Measurements from ENCODE around the gene RIBC2.
"Not testable (repeated sequence)": the region's sequence is repeated elsewhere in the genome, so short reads cannot be mapped to it uniquely, and the experiment has no call there.

Gene RIBC2

DNA sequence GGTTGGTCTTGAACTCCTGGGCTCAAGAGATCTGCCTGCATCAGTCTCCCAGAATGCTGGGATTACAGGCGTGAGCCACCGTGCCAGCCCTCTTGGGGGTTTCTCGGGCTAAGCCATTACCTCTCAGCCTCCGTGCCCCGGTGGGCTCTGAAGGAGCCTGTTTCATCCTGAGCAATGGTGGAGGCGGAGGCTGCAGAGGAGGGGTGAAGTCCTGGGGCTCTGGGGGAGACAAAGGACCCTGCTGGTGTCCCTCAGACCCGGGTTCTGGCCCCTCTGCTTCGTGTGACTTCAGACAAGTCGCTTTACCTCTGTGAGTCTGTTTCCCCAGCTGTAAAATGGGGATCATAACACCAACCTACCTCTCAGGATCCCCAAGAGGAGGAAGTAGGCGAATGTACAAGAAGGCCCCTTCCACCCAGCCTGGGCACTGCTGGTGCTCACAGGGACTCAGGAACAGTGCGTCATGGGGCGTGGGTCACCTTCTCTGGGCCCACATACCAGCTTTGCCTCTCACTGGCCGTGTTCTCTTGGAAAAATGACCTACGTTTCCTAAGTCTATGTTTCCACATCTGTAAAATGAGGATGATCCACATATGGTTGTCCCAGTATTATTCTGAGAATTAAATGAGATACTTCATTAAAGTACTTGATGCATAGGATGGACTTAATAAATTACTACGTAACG, 36.8 kb downstream of the RIBC2 start:
- DNase-seq: no peak

GRCh38 chr22:45450921-45451651, 37.6 kb downstream of the RIBC2 start:
- no peak for DNase-seq

GRCh38 chr22:45451972-45452371, 38.5 kb downstream of the RIBC2 start:
- no peak for DNase-seq

DNA sequence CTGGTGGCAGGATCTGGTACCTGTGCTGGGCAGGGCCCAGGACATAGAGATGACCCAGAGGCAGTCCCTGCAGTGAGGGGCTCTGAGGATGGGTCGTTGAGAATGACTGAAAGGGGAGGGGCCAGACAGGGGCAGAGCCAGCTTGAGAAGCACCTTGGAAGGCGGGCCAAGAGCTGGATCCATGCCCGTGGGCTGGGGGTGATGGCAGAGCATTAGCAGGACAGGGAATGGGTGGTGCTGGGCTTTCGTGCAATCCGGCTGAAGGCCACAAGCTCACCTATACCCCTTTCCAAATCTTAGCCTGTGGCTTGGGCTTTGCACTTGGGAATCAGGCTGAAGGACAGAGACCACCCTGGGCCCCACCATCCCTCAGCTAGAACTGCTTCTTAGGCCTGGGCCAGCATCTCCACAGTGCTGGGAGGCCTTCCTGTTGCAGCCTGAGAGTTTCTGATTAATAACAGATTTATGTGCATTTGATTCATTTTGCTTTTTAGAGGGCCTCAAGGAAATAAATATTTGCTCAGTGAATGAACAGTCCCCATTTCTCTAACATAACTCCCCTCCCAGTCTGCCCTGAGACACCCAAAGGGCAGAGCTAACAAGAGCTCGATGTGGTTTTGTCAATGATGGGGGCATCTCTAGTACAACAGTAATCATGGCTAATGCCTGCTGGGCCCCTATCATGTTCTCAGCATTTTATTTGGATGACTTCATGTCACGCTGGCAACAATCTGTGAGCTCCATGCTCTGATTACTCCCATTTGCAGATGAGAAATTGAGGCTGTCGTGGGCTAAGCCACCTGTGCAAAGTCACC, 39.3 kb downstream of the RIBC2 start:
- no peak for DNase-seq

GRCh38 chr22:45453764-45454163, 40.3 kb downstream of the RIBC2 start:
- no peak for DNase-seq

- DNase-seq: no peak
Measured at GRCh38 chr22:45454275-45454674, 40.8 kb downstream of the RIBC2 start.

GRCh38 chr22:45455212-45455611, 41.7 kb downstream of the RIBC2 start:
- DNase-seq: no peak

GRCh38 chr22:45455621-45456020, 42.1 kb downstream of the RIBC2 start:
- DNase-seq: no peak

DNA sequence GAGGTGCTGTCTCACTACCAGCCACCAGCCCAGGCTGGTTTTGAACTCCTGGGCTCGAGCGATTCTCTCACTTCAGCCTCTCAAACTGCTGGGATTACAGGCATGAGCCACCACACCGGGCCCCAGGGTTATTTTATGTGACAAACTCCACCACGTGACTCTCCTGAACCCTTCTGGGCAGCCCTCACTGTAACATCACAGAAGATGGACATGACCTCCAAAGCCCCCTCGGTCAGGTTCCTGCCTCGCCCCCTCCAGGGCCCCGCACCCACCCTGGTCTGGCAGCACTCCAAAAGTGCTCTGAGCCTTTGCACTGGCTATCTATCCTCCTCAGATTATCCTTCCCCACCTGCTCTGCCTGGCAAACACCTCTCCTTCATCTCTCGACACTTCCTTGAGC, 43.3 kb downstream of the RIBC2 start:
- DNase-seq: no peak

- DNase-seq: no peak
Measured at GRCh38 chr22:45458532-45458931, 45.0 kb downstream of the RIBC2 start.

DNA sequence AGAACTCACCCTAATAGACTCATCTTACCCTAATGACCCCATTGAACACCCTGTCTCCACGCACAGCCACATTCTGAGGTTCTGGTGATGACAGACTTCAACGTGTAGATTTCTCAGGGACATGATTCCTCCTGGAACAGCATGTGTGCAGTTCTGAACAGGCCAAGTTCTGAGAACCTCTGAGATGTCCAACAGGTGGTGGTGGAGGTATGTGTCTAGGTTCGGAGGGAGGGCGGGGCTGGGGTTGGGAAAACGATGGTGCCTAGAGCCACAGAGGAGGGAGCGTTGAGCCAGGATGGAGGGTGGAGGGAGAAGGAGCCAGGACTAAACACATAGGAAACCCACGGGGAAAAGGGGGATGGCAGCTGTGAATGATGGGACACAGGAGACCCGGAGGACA, 45.7 kb downstream of the RIBC2 start:
- DNase-seq: no peak

GRCh38 chr22:45460288-45461109, 47.0 kb downstream of the RIBC2 start:
- no peak for DNase-seq

DNA sequence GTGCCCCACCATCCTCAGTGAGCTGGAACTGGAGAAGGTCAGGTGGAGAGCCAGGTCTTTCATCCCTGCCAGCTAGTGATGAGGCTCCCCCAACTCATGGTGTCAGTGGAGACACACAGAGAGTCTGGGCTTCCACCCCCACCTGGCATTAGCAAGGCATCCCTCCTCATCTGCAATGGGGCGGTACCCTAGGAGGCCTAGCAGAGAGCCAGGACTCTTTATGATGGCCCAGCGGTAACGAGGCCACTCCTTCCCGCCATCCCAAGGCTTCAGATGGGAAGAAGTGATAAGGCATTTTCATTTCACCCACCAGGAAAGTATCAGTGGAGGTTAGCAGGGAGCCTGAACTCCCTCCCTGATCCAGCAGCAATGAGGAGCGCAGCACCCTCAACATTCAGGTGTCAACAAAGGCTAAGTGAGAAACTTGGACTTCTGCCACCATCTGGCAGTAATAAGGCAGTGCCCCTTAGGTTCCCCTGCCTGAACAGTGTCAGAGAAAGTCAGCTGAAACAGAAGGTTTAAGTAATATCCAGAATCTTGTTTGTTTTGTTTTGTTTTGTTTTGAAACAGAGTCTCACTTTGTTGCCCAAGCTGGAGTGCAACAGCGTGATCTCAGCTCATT, 48.7 kb downstream of the RIBC2 start:
- DNase-seq: peak; percentile 2

- DNase-seq: not testable (repeated sequence)
Measured at GRCh38 chr22:45463691-45464090, 50.2 kb downstream of the RIBC2 start.

DNA sequence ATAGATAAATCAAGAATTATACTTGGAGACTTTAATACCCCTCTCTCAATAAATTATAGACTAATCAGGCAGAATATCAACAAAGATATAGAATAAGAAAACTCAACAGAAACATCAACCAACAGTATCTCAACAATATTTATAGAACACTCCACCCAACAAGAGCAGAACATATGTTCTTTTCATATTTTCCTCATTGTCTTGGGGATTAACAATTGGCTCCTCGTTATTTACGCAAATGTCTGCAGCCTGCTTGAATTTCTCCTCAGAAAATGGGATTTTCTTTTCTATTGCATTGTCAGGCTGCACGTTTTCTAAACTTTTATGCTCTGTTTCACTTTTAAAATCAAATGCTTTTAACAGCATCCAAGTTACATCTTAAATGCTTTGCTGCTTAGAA, 52.1 kb downstream of the RIBC2 start:
- DNase-seq: no peak

GRCh38 chr22:45468872-45469271, 55.4 kb downstream of the RIBC2 start:
- no peak for DNase-seq

- DNase-seq: no peak
Measured at GRCh38 chr22:45469281-45470073, 56.0 kb downstream of the RIBC2 start.

GRCh38 chr22:45470871-45471270, 57.4 kb downstream of the RIBC2 start:
- DNase-seq: no peak

DNA sequence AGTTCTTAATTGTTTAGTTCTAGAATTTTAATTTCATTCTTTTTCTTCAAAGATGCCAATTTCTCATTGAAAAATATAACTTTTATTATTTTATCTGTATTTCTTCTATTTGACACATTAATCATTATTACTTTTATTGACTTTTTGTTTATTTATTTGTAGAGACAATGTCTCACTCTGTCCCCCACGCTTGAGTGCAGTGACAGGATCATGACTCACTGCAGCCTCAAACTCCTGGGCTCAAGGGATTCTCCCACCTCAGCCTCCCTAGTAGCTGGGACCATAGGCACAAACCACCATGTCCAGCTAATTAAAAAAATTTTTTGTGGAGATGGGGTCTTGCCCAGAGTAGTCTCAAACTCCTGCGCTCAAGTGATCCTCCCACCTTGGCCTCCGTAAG, 58.9 kb downstream of the RIBC2 start:
- no peak for DNase-seq

DNA sequence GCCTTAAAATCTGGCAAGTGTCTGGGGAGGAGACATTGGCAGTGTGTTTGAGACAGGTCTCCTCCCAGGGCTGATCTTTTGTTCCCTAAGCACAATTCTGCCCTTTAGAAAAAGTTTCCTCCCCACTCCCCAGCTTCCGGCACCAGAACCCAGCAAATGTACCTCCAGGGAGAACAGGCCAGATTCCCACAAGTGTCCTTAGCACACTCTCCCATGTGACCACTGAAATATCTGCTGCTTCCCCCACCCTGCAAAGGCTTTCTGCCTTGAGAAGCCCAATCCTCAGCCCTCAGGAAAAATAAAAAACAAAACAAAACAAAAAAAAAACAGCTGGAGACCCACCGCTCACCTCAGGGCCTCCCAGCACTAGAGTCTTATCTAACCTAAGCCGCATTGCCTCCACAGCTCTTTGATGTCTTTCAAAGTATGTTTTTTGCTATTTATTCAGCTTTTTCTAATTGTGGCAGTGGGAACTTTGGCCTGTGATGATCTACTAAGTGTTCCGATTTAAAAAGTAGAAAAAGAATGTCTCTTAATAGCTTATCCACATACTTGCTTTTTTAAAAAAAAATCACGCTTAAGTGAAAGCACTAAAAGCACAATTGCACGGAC, 60.2 kb downstream of the RIBC2 start:
- DNase-seq: no peak
